GM12878 (cell line): ENCODE results near the gene C1orf198. TPM values are rescaled to one million over a fixed set of nuclear protein-coding genes. Genes with fewer than 3 reads are reported as not detected.

Source experiments
- ATAC-seq: fragments of 200-7000 bp; cut with Tn5 transposase; 3 replicates; pipeline ENCODE4 v1.9.1; 2020; ENCODE audit warnings: mild to moderate bottlenecking, moderate library complexity
- BruUV-seq: library from RNA; stranded (reverse); fragments of 400-500 nt; replicated peaks from 2 replicates; lab custom pipeline; 2021; lab: Mats Ljungman, UMichigan
- CTCF ChIA-PET: fragments of 300-600 bp; sonication (Branson Sonifier 250); formaldehyde crosslinking; extraction: SDS; loops from one replicate; lab custom pipeline; 2021; ENCODE audit warnings: inconsistent platforms; lab: Yijun Ruan, JAX
- POLR2A ChIA-PET: fragments of 350-600 bp; formaldehyde crosslinking; extraction: SDS; loops from one replicate; lab custom pipeline; 2021; ENCODE audit warnings: inconsistent platforms; lab: Charles Lee
- RAD21 ChIA-PET: fragments of 300-600 bp; sonication (Branson Sonifier 250); formaldehyde crosslinking; loops from one replicate; lab custom pipeline; 2023; ENCODE audit warnings: antibody characterized with exemption; ENCODE audit not compliant: unreplicated experiment; lab: Charles Lee
- SMC1A ChIA-PET: fragments of 300-600 bp; sonication (Branson Sonifier 250); formaldehyde crosslinking; loops from one replicate; lab custom pipeline; 2023; ENCODE audit not compliant: unreplicated experiment, uncharacterized antibody; lab: Charles Lee
- DNase-seq: peaks from one replicate; pipeline ENCODE4 v3.0.0-alpha.2; 2011; ENCODE audit warnings: low read depth, low spot score
- FAIRE-seq: peaks from 3 replicates; lab custom pipeline; 2011; peaks lifted over from hg19 to GRCh38; lab: Jason Lieb, UNC
- H2AFZ ChIP-seq: 2 replicates; pipeline ENCODE4 v1.6.0; 2011; ENCODE audit warnings: low read depth, low read length, control low read depth; ENCODE audit not compliant: control insufficient read depth
- H3K27ac ChIP-seq: 2 replicates; pipeline ENCODE4 v1.5.1; 2011; ENCODE audit warnings: control low read depth; ENCODE audit not compliant: control insufficient read depth, insufficient read depth
- H3K27me3 ChIP-seq, 2 experiments: replicated peaks in 1 of 2; 2 replicates each; pipeline versions ENCODE4 v1.6.0 to v1.6.1; 2011; ENCODE audit warnings: low read length in 1 of 2; ENCODE audit not compliant: control insufficient read depth in 2 of 2, insufficient read depth in 2 of 2
- H3K36me3 ChIP-seq, 2 experiments: 2 replicates each; pipeline ENCODE4 v1.5.1; 2011; ENCODE audit warnings: low read length in 1 of 2; ENCODE audit not compliant: control insufficient read depth in 2 of 2, insufficient read depth in 2 of 2
- H3K4me1 ChIP-seq: 2 replicates; pipeline ENCODE4 v1.6.1; 2011; ENCODE audit warnings: mild to moderate bottlenecking, low read length, moderate library complexity, mixed read lengths; ENCODE audit not compliant: control insufficient read depth, insufficient read depth
- H3K4me2 ChIP-seq: 2 replicates; pipeline ENCODE4 v1.6.0; 2011; ENCODE audit warnings: control low read depth; ENCODE audit not compliant: control insufficient read depth, insufficient read depth
- H3K4me3 ChIP-seq: fragments of 200-600 bp; sonication (generic); 2 replicates; pipeline ENCODE4 v1.5.1; 2016
- H3K79me2 ChIP-seq: 2 replicates; pipeline ENCODE4 v1.6.0; 2011; ENCODE audit warnings: low read length; ENCODE audit not compliant: control insufficient read depth, insufficient read depth
- H3K9ac ChIP-seq: 2 replicates; pipeline ENCODE4 v1.8.0; 2011; ENCODE audit warnings: low read length, control low read depth, mixed read lengths; ENCODE audit not compliant: control insufficient read depth, insufficient read depth
- H3K9me3 ChIP-seq: replicated peaks from 3 replicates; pipeline ENCODE4 v1.5.1; 2011; ENCODE audit warnings: mild to moderate bottlenecking, low read length; ENCODE audit not compliant: control insufficient read depth, insufficient read depth
- H4K20me1 ChIP-seq: 2 replicates; pipeline ENCODE4 v1.6.0; 2011; ENCODE audit not compliant: control insufficient read depth, insufficient read depth
- BCL3 ChIP-seq: IDR thresholded peaks from 2 replicates; pipeline ENCODE4 v1.6.1; 2011; ENCODE audit warnings: borderline replicate concordance, low read depth, mild to moderate bottlenecking, moderate library complexity, low read length; ENCODE audit not compliant: insufficient read depth, poor library complexity, severe bottlenecking
- EED ChIP-seq: sonication (generic); IDR thresholded peaks from 2 replicates; pipeline ENCODE4 v1.6.1; 2016; ENCODE audit warnings: antibody characterized with exemption, low read depth
- HSF1 ChIP-seq: fragments of 150-350 bp; IDR thresholded peaks from 2 replicates; pipeline ENCODE4 v1.6.1; 2014; ENCODE audit warnings: mild to moderate bottlenecking, low read depth, low read length
- IKZF2 ChIP-seq, 2 experiments: fragments of 450-650 bp; IDR thresholded peaks; 2 replicates each; pipeline ENCODE4 v1.6.1; 2017; ENCODE audit warnings: mild to moderate bottlenecking in 2 of 2, moderate library complexity in 2 of 2
- JUND ChIP-seq: IDR thresholded peaks from 2 replicates; pipeline ENCODE4 v1.6.1; 2012; ENCODE audit warnings: low read depth, mild to moderate bottlenecking, low read length, improper control_type of control experiment, moderate library complexity
- MYC ChIP-seq: IDR thresholded peaks from 2 replicates; pipeline ENCODE4 v1.6.1; 2011; ENCODE audit warnings: mild to moderate bottlenecking, low read length, moderate library complexity, inconsistent platforms; ENCODE audit not compliant: insufficient read depth, insufficient replicate concordance, insufficient read length, severe bottlenecking
- PBX3 ChIP-seq: IDR thresholded peaks from 2 replicates; pipeline ENCODE4 v1.6.1; 2011; ENCODE audit warnings: mild to moderate bottlenecking, low read depth, low read length, moderate library complexity; ENCODE audit not compliant: insufficient replicate concordance
- SP1 ChIP-seq: IDR thresholded peaks from one replicate; pipeline ENCODE4 v1.6.1; 2011; ENCODE audit warnings: low read depth, low read length
- TCF3 ChIP-seq: IDR thresholded peaks from 2 replicates; pipeline ENCODE4 v1.6.1; 2012; ENCODE audit warnings: low read depth, mild to moderate bottlenecking, low read length, borderline replicate concordance; ENCODE audit not compliant: insufficient read depth
- USF2 ChIP-seq: IDR thresholded peaks from 2 replicates; pipeline ENCODE4 v1.6.1; 2011; ENCODE audit warnings: low read depth, low read length, improper control_type of control experiment, borderline replicate concordance
- ZBTB40 ChIP-seq: fragments of 450-650 bp; IDR thresholded peaks from 2 replicates; pipeline ENCODE4 v1.6.1; 2016; ENCODE audit warnings: mild to moderate bottlenecking, moderate library complexity, borderline replicate concordance
- ZNF274 ChIP-seq: IDR thresholded peaks from one replicate; pipeline ENCODE4 v1.8.0; 2011; ENCODE audit not compliant: insufficient read length, insufficient read depth
- WGBS: methylation state at CpG from one replicate; pipeline ENCODE4 v1.1.6; 2016; ENCODE audit warnings: low lambda C conversion rate; ENCODE audit not compliant: insufficient replicate concordance, insufficient coverage; ENCODE audit errors: missing lambda C conversion rate; 5-methylcytosine and 5-hydroxymethylcytosine counted together
- in situ Hi-C: fragments of 300-500 bp; cut with MboI; formaldehyde crosslinking; loops from 9 replicates; pipeline ENCODE4 v1.14.3; 2018; ENCODE audit warnings: mixed read lengths
- intact Hi-C: fragments of 100-400 bp; cut with micrococcal nuclease; formaldehyde crosslinking; loops from one replicate; pipeline ENCODE4 v1.14.2; 2022; ENCODE audit not compliant: unreplicated experiment
- polyA plus RNA-seq, 11 experiments: library from polyadenylated mRNA; depleted of rRNA in 4 of 11; unstranded in 6 of 11; stranded (reverse) in 5 of 11; fragments of >200 nt; fragmentation: Nextera tagmentation in 4 of 11; fragmentation: Illumina TruSeq in 1 of 11; extraction: Ambion mirVana in 4 of 11; extraction: Trizol in 1 of 11; gene quantifications; 1 replicate in 1 of 11; 2 replicates in 10 of 11; pipeline versions ENCODE4 v1.2.1 to v1.2.3, GENCODE V29; 2011 to 2016; ENCODE audit warnings: inconsistent platforms in 2 of 11, missing spikeins in 2 of 11, low read depth in 1 of 11
- total RNA-seq, 4 experiments: library from RNA; depleted of rRNA in 3 of 4; stranded (reverse); fragments of >200 nt in 3 of 4; fragmentation: Illumina TruSeq in 1 of 4; extraction: Trizol in 1 of 4; gene quantifications; 2 replicates each; pipeline versions ENCODE4 v1.2.1 to v1.2.3, GENCODE V29; 2013 to 2021

Gene C1orf198
- total and polyA plus RNA-seq, 10 of the 15 experiments (the other 5 are each of a cell fraction or from before 2014, with no cell fraction given), result 0.16 to 2.8 (median 1.1) TPM

DNA sequence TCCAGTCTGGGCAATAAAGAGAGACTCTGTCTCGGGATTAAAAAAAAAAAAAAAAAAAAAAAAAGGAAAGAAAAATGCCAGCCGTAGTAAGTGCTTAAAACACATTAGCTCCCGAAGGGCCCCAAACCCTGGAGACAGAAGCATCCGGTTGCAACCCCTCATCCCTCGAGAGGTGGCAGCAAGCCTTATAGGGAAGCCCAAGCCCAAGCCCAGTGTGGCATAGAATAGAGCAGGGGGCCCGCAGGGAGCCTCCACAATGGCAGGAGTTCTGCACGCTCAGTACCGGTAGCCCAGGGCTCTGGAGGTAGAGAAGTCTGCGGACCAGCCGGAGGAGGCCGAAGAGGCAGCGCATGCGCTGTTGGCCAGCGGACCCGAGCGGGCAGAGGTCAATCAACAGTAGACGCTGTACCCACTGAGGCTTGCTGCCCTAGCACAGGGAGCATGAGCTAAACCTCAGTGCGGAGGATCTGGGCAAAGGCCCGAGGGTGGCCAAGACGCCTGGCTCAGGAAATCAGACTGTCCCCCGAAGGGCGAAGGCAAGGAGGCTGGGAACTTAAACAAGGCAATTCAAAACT is 34.1 kb upstream of the C1orf198 start (continued):
- TF ChIP-seq HSF1 (no peak), ZNF274 (no peak), ZBTB40 (no peak)
- TF ChIP-seq, all 136 proteins: peak for 0

- Histone ChIP-seq H3K27ac (no peak overlapping the region), H3K4me2 (no peak overlapping the region), H3K9ac (no peak overlapping the region), H2AFZ (no peak overlapping the region), H3K27me3 (no peaks in the 10 kb centered on the region), H3K36me3 (peaks cover 0 to 8% of the 10 kb centered on the region in 2 experiments; a peak in 1 of 4 replicates), H3K4me1 (no peaks in the 10 kb centered on the region), H3K9me3 (no peaks in the 10 kb centered on the region), H3K4me3 (no peak overlapping the region), H3K79me2 (no peaks in the 10 kb centered on the region), H4K20me1 (no peaks in the 10 kb centered on the region)
- SMC1A ChIA-PET, result interaction anchor here (1.0 to 2.0 kb wide), 2 partner anchors 14 to 17 kb away, joined by 3 to 5 read pairs; no protein-coding TSS in a partner anchor
- CTCF ChIA-PET, result interaction anchor here (1.5 kb wide), 1 partner anchor 14 kb away, joined by 3 read pairs; no protein-coding TSS in a partner anchor
- RAD21 ChIA-PET, result no interaction called here
- BruUV-seq, result no TSS peak
- DNase-seq (no peak), ATAC-seq (no peak), FAIRE-seq (no peak)
- in situ Hi-C loops, result no loop called here
- POLR2A ChIA-PET, result no interaction called here
- WGBS, result 90% methylated on average over 6 of the region's 6 CpGs
- intact Hi-C loops, result no loop called here
- TF ChIP-seq USF2, result no peak
- TF ChIP-seq JUND, result no peak
- no peak for TF ChIP-seq TCF3
- TF ChIP-seq BCL3, result no peak
- no peak for TF ChIP-seq PBX3
- TF ChIP-seq MYC, result no peak
- TF ChIP-seq IKZF2 (IDR thresholded peaks at IDR 0.05), result no peak
- no peak for TF ChIP-seq SP1
- TF ChIP-seq EED, result no peak
These were observed 33.4 kb upstream of the C1orf198 start for GRCh38 chr1:230901671-230902070.
